Ureter (tissue), 1 donor: ENCODE measurements around the gene KIAA1143. TPM values are rescaled to one million over a fixed set of nuclear protein-coding genes. Genes with fewer than 3 reads are reported as not detected.

ENCODE experiments used
- DNase-seq: peaks from one replicate; pipeline ENCODE4 v3.0.0-alpha.2; 2020; ENCODE audit warnings: low spot score
- total RNA-seq: library from RNA; stranded (reverse); gene quantifications from one replicate; pipeline ENCODE4 v1.2.4, GENCODE V29; 2023
- donor health status: DM: yes; HTN: yes; CAD: no.

KIAA1143 gene
- total RNA-seq, result 27.4 TPM

GRCh38 chr3:44761424-44762169 lies at the start of gene KIAA1143, which contains the start of gene KIF15:
TSS of gene KIAA1143 (minus strand) at chr3:44761619. CDS start at chr3:44761602, 17 bp downstream.
TSS of gene KIF15 (plus strand) at chr3:44761794. CDS start at chr3:44761866, 72 bp downstream.
- DNase-seq, result peak; percentile 96

DNA sequence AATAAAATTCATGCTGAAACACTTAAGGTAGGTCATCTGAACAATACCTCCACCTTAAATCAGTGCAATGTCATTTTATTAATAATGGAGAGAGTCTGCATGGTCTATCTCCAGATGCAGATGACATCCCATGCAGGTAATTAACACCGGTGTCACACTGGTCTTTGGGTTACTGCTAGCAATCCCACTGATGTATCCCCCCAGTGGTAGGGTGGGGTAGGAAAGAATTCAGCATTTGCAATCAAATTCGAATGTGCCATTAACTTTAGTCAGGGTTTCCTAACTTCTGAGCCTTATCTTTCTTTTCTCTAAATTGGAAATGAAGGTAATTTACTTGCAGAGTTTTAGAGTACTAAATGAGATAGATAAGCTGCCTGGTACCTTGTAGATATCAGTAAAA lies 44.5 kb upstream of the KIAA1143 start:
- no peak for DNase-seq

DNA sequence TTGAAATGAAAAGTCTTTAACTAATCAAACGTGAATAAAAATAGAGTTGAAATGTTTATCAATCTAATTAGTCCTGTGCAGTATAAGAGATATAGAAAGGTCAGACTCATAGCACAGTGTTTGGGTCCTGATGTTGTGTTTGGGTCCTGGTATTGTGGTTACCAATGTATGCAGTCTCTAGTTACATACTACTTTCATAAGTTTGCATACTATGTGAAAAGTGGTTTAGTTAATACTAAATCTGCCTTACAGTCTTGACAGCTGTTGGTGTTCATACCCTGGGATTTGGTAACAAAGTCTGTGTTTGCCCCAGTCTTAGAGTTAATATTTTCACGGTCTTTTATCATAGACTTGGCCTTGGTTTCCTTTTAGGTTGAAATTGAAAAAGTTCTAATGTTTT lies 41.9 kb upstream of the KIAA1143 start:
- no peak for DNase-seq

- DNase-seq, result no peak
Observed at GRCh38 chr3:44802011-44802410, 40.6 kb upstream of the KIAA1143 start.

DNA sequence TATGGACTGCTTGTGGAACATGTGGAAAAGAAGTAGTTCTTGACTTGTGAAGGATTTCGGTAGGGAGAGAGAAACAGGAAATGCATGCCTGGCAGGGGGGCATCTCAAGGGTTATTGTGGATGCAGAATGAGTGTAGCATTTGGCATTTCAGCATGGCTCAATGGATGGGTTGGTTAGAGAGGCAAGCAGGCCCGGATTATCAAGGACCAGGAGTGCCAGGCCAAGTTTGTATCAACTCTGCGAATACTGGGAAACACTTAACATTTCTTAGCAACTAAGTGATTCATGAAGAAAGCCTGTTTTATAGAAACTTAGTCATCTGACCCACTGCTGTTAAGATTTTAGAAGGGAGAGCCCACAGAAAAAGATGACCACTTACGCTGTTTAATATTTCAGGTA lies 33.8 kb upstream of the KIAA1143 start:
- no peak for DNase-seq

GRCh38 chr3:44782891-44783290 lies 21.5 kb upstream of the KIAA1143 start:
- no peak for DNase-seq

- no peak for DNase-seq
Observed at GRCh38 chr3:44772099-44772442, 10.7 kb upstream of the KIAA1143 start.

DNA sequence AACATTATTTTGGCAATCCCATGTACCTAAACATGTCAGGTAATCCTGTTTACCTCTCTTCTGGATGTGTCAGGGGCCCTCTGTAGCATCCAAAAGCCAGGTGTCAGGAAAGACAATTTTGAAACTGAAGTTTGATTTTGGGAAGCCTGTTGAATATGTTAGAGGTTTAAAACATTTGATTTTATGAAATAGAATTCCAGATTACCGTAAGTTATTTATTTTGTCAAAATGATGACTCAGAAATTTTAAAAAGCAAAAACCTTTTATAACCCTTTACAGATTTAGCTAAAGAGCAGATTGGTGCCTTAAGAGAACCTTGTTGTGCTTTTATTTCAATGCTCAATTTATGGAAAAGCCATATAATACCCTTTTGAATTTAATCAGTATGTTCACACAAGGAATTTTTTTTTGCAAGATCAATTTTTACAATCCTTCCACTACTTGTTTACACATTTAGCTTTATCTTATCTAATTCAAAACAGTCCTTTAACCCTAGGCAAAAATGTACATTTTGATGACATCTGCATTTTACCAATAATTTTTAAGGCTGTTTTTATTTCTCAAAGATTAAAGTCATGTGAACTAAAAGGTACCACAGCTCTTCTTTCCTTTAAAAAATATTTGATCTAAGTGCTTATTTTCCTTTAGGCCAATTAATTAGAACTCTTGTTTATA lies 10.1 kb upstream of the KIAA1143 start:
- DNase-seq, result no peak

GRCh38 chr3:44764248-44764647 lies 2.8 kb upstream of the KIAA1143 start:
- DNase-seq, result no peak

GRCh38 chr3:44762690-44763089 lies 1.3 kb upstream of the KIAA1143 start:
- no peak for DNase-seq

DNA sequence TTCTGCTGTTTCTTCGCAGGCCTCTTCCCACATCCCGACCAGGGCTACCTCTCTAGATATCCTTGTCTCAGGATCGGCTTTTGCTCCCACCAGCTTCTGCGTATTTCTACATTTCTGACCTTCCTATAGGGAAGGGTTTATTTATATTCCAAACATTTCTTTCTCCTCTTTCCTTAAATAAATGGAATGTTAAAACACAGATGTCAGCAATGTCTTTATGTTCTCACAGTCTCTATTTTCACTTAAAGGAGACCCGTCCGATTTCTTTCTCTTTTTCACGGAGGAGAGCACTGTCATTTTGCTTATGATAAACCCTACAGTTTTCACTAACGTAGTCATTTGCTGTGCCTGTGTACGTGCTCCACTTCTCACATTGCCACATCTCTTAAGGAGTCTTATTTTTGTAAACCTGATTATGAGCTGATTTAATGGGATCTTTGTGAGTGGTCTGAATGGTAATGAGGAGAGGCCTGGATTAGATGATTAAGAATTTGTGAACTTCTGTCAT lies 805 bp upstream of the KIAA1143 start:
- no peak for DNase-seq

- peak; percentile 42 for DNase-seq
Observed at GRCh38 chr3:44761101-44761423, 357 bp downstream of the KIAA1143 start.

DNA sequence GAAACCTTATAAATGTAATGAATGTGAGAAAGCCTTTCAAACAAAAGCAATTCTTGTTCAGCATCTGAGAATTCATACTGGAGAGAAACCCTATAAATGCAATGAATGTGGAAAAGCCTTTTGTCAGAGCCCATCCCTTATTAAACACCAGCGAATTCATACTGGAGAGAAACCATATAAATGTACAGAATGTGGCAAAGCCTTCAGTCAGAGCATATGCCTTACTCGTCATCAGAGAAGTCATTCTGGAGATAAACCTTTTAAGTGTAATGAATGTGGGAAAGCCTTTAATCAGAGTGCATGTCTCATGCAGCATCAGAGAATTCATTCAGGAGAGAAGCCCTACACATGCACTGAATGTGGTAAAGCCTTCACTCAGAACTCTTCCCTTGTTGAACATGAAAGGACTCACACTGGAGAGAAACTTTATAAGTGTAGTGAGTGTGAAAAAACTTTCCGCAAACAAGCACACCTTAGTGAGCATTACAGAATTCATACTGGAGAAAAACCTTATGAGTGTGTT lies 26.7 kb downstream of the KIAA1143 start:
- DNase-seq, result no peak

DNA sequence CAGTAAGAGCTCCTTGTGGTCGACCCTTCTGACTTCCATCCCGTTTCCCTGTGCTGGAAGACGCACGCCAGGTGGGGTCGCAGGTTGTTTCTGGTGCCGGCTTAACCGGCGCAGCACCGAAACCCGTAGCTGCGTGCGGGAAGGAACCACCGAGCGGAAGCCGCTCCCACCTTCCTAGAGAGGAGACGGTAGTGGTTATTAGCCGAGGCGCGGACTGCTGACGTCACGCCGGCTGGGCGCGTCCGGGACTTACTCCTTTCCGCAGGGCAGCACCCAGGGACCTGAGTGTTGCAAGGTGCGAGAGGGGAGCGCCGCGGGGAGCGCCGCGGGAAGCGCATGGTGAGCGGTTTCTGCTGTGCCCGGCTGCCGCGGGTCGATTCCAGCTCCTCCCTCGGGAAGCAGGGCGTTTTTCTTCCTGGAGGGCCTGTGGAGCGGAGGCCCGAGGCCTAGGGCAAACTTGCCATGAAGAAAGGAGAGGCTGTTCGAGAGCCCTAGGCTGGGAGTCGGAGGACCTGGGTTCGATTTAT lies 32.0 kb downstream of the KIAA1143 start, which contains the start of gene ZNF501:
Gene ZNF501, plus strand, starts transcription at position 252 of the 527 bp plus-strand sequence. CDS start 4,787 bp downstream, outside the sequence.
- DNase-seq, result peak; percentile 93

DNA sequence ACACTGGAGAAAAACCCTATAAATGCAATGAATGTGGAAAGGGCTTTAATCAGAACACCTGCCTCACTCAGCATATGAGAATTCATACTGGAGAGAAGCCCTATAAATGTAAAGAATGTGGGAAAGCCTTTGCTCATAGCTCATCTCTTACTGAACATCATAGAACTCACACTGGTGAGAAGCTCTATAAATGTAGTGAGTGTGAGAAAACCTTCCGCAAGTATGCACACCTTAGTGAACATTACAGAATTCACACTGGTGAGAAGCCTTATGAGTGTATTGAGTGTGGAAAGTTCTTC lies 39.4 kb downstream of the KIAA1143 start:
- DNase-seq, result no peak

DNA sequence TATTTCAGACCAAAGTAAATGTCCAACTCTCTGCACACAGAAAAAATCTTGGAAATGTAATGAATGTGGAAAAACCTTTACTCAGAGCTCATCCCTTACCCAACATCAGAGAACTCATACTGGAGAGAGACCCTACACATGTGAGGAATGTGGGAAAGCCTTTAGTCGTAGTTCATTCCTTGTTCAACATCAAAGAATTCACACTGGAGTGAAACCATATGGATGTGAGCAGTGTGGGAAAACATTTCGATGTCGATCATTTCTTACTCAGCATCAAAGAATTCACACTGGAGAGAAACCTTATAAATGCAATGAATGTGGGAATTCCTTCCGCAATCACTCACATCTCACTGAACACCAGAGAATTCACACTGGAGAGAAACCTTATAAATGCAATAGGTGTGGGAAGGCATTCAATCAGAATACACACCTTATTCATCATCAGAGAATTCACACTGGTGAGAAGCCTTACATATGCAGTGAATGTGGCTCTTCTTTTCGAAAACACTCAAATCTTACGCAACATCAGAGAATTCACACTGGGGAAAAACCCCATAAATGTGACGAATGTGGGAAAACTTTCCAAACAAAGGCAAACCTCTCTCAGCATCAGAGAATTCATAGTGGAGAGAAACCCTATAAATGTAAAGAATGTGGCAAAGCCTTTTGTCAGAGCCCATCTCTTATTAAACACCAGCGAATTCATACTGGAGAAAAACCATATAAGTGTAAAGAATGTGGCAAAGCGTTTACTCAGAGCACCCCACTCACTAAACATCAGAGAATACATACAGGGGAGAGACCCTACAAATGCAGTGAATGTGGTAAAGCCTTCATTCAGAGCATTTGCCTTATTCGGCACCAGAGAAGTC lies 40.0 kb downstream of the KIAA1143 start:
- no peak for DNase-seq

GRCh38 chr3:44712455-44713075 lies 48.9 kb downstream of the KIAA1143 start, which contains the start of gene ZNF502:
TSS of gene ZNF502 (plus strand) at chr3:44712660. CDS start at chr3:44720262, 7,602 bp downstream.
- peak; percentile 84 for DNase-seq
